Activated T-helper 2 cell treated with anti-CD3 and anti-CD28 coated beads, Interferon-gamma antibody, Interleukin-2, Interleukin-4, amounts not matched to agents 10 μg/mL and 5 μg/mL and 100 μg/mL, durations not matched to agents 14 hours and 24 hours and 36 hours (primary cell): ENCODE results near the gene UNC119. TPM values are rescaled to one million over a fixed set of nuclear protein-coding genes. Genes with fewer than 3 reads are reported as not detected.

Source experiments
- DNase-seq: peaks from one replicate; pipeline ENCODE4 v3.0.0; 2021; ENCODE audit warnings: low spot score
- H3K27ac Mint-ChIP-seq: one replicate; pipeline ENCODE4 v1.8.0; 2021; ENCODE audit warnings: mixed read lengths
- H3K27me3 Mint-ChIP-seq: one replicate; pipeline ENCODE4 v1.8.0; 2021; ENCODE audit warnings: low read depth, mixed read lengths
- H3K36me3 Mint-ChIP-seq: one replicate; pipeline ENCODE4 v1.8.0; 2021; ENCODE audit warnings: low read depth, mixed read lengths
- H3K4me1 Mint-ChIP-seq: one replicate; pipeline ENCODE4 v1.8.0; 2021; ENCODE audit warnings: low read depth, mixed read lengths
- H3K4me3 Mint-ChIP-seq: one replicate; pipeline ENCODE4 v1.8.0; 2021; ENCODE audit warnings: low read depth, mild to moderate bottlenecking, moderate library complexity, mixed read lengths
- H3K9me3 Mint-ChIP-seq: one replicate; pipeline ENCODE4 v1.8.0; 2021; ENCODE audit warnings: mixed read lengths
- intact Hi-C: fragments of 100-400 bp; cut with micrococcal nuclease; formaldehyde crosslinking; loops from one replicate; pipeline ENCODE4 v1.15.1; 2023
- total RNA-seq: library from RNA; stranded (reverse); gene quantifications from 2 replicates; pipeline ENCODE4 v1.2.3, GENCODE V29; 2022

The UNC119 gene
- total RNA-seq, 1 donor from 2014 or later = 55.3 TPM

GRCh38 chr17:28570716-28571360 lies 18.4 kb upstream of the UNC119 start:
- Mint-ChIP-seq H3K9me3 (no peaks in the 10 kb centered on the region), H3K4me1 (peaks cover 49% of the 10 kb centered on the region), H3K36me3 (peaks cover 55% of the 10 kb centered on the region), H3K27ac (peak overlapping the region; percentile 93), H3K27me3 (no peaks in the 10 kb centered on the region), H3K4me3 (peak overlapping the region; percentile 97)
- peak; percentile 46 for DNase-seq
- intact Hi-C loops = loop anchor here (1.0 to 2.0 kb wide), 2 partner anchors 18 to 27 kb away; partner anchors contain the start of gene UNC119

GRCh38 chr17:28569446-28569845 lies 17.0 kb upstream of the UNC119 start:
- H3K4me3 Mint-ChIP-seq = peak overlapping the region; percentile 97

GRCh38 chr17:28567604-28568003 lies 15.2 kb upstream of the UNC119 start:
- peaks cover 40% of the 10 kb centered on the region for H3K4me1 Mint-ChIP-seq
- no peak overlapping the region for H3K4me3 Mint-ChIP-seq
- H3K36me3 Mint-ChIP-seq = peaks cover 48% of the 10 kb centered on the region
- DNase-seq = no peak
- no peaks in the 10 kb centered on the region for H3K27me3 Mint-ChIP-seq
- intact Hi-C loops = no loop called here
- peak overlapping the region; percentile 40 for H3K27ac Mint-ChIP-seq
- no peaks in the 10 kb centered on the region for H3K9me3 Mint-ChIP-seq

More at GRCh38 chr17:28569446-28569845, 17.0 kb upstream of the UNC119 start:
- H3K36me3 Mint-ChIP-seq = peaks cover 54% of the 10 kb centered on the region
- H3K4me1 Mint-ChIP-seq = peaks cover 50% of the 10 kb centered on the region
- no peaks in the 10 kb centered on the region for H3K27me3 Mint-ChIP-seq
- intact Hi-C loops = no loop called here
- H3K9me3 Mint-ChIP-seq = no peaks in the 10 kb centered on the region
- H3K27ac Mint-ChIP-seq = no peak overlapping the region
- no peak for DNase-seq

GRCh38 chr17:28563475-28563874 lies 11.1 kb upstream of the UNC119 start:
- no peaks in the 10 kb centered on the region for H3K9me3 Mint-ChIP-seq
- no peak overlapping the region for H3K4me3 Mint-ChIP-seq
- peaks cover 19% of the 10 kb centered on the region for H3K4me1 Mint-ChIP-seq
- no peak overlapping the region for H3K27ac Mint-ChIP-seq
- no peak for DNase-seq
- intact Hi-C loops = no loop called here
- H3K36me3 Mint-ChIP-seq = peaks cover 55% of the 10 kb centered on the region
- H3K27me3 Mint-ChIP-seq = no peaks in the 10 kb centered on the region

- H3K27me3 Mint-ChIP-seq = no peaks in the 10 kb centered on the region
- no peaks in the 10 kb centered on the region for H3K9me3 Mint-ChIP-seq
- peaks cover 61% of the 10 kb centered on the region for H3K36me3 Mint-ChIP-seq
- peaks cover 37% of the 10 kb centered on the region for H3K4me1 Mint-ChIP-seq
- intact Hi-C loops = no loop called here
- no peak overlapping the region for H3K4me3 Mint-ChIP-seq
- H3K27ac Mint-ChIP-seq = no peak overlapping the region
- no peak for DNase-seq
Observed at GRCh38 chr17:28555022-28555421, 2.6 kb upstream of the UNC119 start.

GRCh38 chr17:28554565-28554964 lies 2.1 kb upstream of the UNC119 start:
- Mint-ChIP-seq H3K27me3 (no peaks in the 10 kb centered on the region), H3K27ac (no peak overlapping the region), H3K36me3 (peaks cover 56% of the 10 kb centered on the region), H3K4me3 (no peak overlapping the region), H3K4me1 (peaks cover 41% of the 10 kb centered on the region), H3K9me3 (no peaks in the 10 kb centered on the region)
- DNase-seq = no peak
- intact Hi-C loops = no loop called here

GRCh38 chr17:28553000-28553505 lies 629 bp upstream of the UNC119 start:
- Mint-ChIP-seq H3K9me3 (no peaks in the 10 kb centered on the region), H3K36me3 (peaks cover 50% of the 10 kb centered on the region), H3K4me1 (peaks cover 51% of the 10 kb centered on the region), H3K27ac (no peak overlapping the region), H3K4me3 (peak overlapping the region; percentile 87), H3K27me3 (no peaks in the 10 kb centered on the region)
- DNase-seq = no peak
- intact Hi-C loops = loop anchor here (2.0 kb wide), 2 partner anchors 18 to 46 kb away; partner anchors contain the start of genes PIGS and SPAG5

GRCh38 chr17:28551421-28552175 lies 826 bp downstream of the UNC119 start:
- DNase-seq = no peak
- Mint-ChIP-seq H3K36me3 (peaks cover 39% of the 10 kb centered on the region), H3K4me3 (peak overlapping the region; percentile 97), H3K27ac (peak overlapping the region; percentile 76), H3K4me1 (peaks cover 43% of the 10 kb centered on the region), H3K27me3 (no peaks in the 10 kb centered on the region), H3K9me3 (no peaks in the 10 kb centered on the region)
- intact Hi-C loops = loop anchor here (2.0 kb wide), 2 partner anchors 19 to 47 kb away; partner anchors contain the start of genes PIGS and SPAG5

GRCh38 chr17:28550858-28551257 lies 1.6 kb downstream of the UNC119 start:
- Mint-ChIP-seq H3K27ac (peak overlapping the region; percentile 53), H3K4me3 (peak overlapping the region; percentile 97), H3K36me3 (peaks cover 31% of the 10 kb centered on the region), H3K4me1 (peaks cover 43% of the 10 kb centered on the region), H3K9me3 (no peaks in the 10 kb centered on the region), H3K27me3 (no peaks in the 10 kb centered on the region)
- DNase-seq = no peak
- intact Hi-C loops = no loop called here

- Mint-ChIP-seq H3K36me3 (peaks cover 21% of the 10 kb centered on the region), H3K4me1 (peaks cover 43% of the 10 kb centered on the region), H3K27me3 (no peaks in the 10 kb centered on the region), H3K4me3 (peak overlapping the region; percentile 46), H3K9me3 (no peaks in the 10 kb centered on the region), H3K27ac (peak overlapping the region; percentile 80)
- intact Hi-C loops = loop anchor here (10.0 kb wide), 1 partner anchor 135 kb away; no protein-coding TSS in a partner anchor
- peak; percentile 71 for DNase-seq
Observed at GRCh38 chr17:28549236-28550132, 2.9 kb downstream of the UNC119 start.

GRCh38 chr17:28548417-28549130 lies 3.9 kb downstream of the UNC119 start:
- H3K36me3 Mint-ChIP-seq = peaks cover 12% of the 10 kb centered on the region
- peaks cover 43% of the 10 kb centered on the region for H3K4me1 Mint-ChIP-seq
- no peaks in the 10 kb centered on the region for H3K27me3 Mint-ChIP-seq
- peak overlapping the region; percentile 80 for H3K27ac Mint-ChIP-seq
- H3K4me3 Mint-ChIP-seq = peak overlapping the region; percentile 27
- intact Hi-C loops = loop anchor here (10.0 kb wide), 1 partner anchor 134 kb away; no protein-coding TSS in a partner anchor
- no peak for DNase-seq
- H3K9me3 Mint-ChIP-seq = no peaks in the 10 kb centered on the region
